HUDEP-2 (cell line): ENCODE data around the gene EPHA2.

Experiments
- DNase-seq, 76 experiments: peaks; one replicate each; lab custom pipeline; 2025; ENCODE audit not compliant: unreplicated experiment in 76 of 76; lab: John Stamatoyannopoulos, UW

EPHA2 gene

DNA sequence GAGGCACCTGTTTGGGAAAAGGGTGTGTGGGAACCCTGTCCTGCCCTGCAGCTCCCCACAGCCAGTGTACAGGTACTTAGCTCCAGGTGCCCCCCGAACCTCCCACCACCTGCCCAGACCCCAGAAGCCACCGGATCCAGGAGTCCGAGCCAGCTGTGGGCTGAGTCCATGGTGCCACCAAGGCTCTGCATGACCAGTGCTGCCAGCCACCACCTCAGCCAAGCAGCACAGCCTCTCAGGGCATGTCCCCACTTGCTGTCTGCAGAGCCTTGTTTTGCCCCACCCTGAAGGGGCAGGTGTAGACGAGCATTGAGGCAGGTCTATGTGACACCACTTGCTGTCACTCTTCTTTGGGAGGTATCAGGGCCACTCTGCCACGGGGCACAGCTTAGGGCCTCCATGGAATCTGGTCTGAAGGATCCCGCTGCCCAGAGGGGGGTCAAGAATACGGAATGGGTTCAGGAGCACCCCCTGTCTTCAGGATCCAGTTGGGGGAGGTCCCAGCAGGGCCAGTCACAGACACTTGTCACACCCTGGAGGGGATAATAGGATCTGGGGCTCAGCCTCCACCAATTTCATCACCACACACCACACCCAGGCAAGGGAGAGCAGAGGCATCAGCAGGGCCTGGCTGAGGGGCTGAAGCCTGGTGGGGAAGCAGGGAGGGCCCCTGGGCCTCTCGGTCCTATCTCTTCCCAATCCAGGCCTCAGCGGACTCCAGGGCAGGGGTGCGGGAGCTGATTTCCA, 28.9 kb upstream of the EPHA2 start:
- DNase-seq = no peak

DNA sequence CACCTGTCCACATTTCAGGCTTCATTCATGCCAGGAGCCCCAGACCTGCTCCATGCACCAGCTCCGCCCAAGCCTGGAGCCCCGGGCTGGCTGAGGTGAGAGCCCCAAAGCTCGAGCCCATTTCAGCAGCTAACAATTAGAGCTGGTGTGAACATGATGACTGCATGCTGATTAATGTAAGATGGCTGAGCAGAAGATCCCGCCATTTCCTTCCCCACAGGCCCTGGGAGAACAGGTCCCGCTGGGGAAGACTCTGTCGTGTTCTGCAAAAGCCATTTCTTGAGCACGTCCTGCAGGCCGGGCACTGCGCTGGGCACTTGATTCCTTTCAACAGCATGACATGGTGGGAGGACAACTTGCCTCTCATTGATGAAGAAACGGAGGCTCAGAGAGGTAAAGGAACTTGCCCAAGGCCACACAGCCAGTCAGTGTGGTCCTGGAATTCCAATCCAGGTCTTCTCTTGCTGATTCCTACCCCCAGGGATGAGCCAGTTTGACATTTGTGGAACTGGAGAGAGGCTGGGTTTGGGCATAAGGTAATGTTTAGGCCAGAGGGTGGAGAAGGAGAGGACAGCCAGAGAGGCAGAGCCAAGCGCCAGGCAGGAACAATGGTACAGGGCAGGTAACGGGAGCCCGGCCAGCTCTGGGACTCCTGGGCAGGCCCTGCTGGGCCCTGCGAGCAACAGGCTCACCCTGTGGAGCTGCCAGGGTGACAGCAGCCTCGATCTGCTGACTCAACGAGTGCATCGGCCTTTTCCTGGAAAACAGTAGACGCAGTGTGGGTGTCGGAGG, 28.1 kb upstream of the EPHA2 start:
- DNase-seq = no peak

GRCh38 chr1:16183179-16183578, 27.3 kb upstream of the EPHA2 start:
- no peak for DNase-seq

GRCh38 chr1:16181887-16182719, 26.2 kb upstream of the EPHA2 start:
- no peak for DNase-seq

DNA sequence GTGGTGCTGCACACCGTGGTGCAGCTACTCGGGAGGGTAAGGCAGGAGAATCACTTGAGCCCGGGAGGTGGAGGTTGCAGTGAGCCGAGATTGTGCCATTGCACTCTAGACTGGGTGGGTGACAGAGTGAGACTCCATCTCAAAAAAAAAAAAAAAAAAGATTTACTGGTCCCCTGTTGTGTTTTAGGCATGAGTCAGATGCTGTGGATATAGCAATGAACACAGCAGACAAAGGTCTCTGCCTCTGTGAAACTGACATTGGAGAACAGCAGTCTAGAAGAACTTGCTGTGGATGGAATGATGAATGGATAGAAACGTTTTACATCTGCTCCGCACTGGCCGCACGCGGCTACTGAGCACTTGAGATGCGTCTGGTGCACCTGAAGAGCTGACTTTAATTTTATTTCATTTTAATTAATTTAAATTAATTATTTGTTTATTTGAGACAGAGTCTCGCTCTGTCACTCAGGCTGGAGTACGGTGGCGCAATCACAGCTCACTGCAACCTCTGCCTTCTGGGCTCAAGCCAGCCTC, 24.5 kb upstream of the EPHA2 start:
- DNase-seq = no peak

GRCh38 chr1:16178596-16179497, 23.0 kb upstream of the EPHA2 start:
- no peak for DNase-seq

DNA sequence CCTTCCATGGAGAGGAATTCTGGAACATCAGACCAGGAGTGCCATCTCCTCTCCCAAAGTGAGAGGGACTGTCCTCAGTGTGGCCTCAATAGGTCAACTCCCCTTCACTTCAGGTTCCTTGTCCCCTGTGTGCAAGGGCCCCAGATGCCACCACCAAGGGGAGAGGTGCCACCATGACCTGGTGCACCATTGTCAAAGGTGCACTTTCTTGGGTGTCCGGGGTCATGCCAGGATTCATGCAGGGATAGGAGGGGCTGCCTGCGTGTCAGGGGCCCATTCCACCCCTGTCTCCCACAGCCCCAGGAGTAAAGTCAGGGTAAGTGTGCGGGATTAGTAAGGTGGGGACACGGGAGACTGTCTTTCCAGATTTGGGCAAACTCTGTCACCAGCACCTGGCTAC, 21.4 kb upstream of the EPHA2 start:
- DNase-seq = no peak

- DNase-seq = no peak
Measured at GRCh38 chr1:16176653-16177052, 20.8 kb upstream of the EPHA2 start.

DNA sequence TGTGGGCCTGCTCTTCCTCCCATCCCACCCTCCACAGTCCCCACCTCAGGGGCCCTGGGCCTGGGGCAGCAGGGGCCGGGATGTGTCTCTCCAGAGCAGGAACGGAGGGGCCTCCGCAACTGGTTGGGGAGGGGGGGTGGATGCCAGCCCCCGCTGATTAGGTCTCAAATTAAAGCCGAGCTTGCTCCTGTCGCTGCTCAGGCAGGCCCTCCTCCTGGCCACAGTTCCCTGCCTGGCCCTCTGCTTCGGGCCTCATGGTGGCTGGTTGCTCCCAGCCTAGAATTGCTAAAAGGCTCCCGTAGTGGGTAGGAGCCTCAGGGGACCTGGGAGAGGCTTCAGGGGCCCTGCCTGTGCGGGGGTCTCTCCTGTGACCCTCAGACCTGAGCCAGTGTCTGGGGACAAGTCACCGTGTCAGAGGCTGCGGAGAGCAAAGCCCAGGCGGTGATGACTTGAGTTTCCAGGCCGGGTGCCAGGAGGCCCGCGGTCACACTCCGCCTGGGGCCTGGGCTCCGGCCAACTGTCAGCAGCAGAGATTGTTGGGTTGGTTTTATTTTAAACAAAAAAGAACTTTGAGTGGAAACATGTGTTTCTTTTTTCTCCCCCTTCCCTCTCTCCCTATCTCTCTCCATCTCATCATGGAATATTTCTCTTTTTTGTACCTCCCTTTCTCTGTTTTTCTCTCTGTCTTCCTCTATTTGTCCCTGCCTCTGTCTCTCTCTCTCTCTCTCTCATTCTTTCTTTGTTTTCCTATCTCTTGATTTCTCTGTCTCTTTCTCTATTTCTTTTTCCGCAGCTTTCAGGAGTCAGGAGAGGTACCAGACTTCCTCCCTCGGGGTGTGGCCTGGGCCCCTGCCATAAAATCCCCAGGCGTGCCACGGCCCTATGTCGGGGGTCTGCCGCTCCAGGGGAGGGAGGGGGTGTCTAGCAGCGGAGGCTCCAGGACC, 20.0 kb upstream of the EPHA2 start:
- peak in 59 of 76 experiments; percentile 8 to 80 (median 53) for DNase-seq

GRCh38 chr1:16174886-16175598, 19.2 kb upstream of the EPHA2 start:
- DNase-seq = no peak

DNA sequence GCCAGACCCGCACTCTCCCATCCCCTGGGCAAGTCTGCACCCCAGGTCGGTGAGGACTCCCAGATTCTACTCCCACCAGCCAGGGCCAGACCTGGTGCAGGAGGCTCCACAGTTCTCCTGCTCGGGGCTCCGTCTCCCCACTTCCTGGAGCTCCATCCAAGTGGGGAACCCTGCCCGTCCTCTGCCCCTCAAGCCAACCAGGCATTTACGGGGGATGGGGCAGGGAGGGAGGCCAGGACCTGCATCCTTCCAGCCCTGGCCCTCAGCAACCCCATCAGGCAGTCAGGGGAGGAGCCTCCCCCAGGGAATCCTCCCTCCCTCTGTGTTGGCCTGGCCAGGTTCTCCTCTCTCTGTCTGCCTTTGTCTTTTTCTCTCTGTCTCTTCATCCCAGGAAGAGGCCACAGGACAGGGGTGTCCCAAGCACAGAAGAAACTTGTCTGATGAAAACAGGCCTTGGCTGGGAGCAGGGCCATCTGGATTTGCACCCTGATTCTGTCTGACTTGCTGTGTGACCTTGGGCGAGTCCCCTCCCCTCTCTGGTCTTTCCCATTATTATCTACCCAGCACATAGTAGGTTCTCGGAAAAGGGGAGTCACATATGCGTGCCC, 18.5 kb upstream of the EPHA2 start:
- DNase-seq = no peak

GRCh38 chr1:16173447-16174260, 17.8 kb upstream of the EPHA2 start:
- peak in 3 of 76 experiments; percentile 8 to 57 (median 26) for DNase-seq

- DNase-seq = peak in 54 of 76 experiments; percentile 5 to 74 (median 31)
Measured at GRCh38 chr1:16172964-16173446, 17.1 kb upstream of the EPHA2 start.

DNA sequence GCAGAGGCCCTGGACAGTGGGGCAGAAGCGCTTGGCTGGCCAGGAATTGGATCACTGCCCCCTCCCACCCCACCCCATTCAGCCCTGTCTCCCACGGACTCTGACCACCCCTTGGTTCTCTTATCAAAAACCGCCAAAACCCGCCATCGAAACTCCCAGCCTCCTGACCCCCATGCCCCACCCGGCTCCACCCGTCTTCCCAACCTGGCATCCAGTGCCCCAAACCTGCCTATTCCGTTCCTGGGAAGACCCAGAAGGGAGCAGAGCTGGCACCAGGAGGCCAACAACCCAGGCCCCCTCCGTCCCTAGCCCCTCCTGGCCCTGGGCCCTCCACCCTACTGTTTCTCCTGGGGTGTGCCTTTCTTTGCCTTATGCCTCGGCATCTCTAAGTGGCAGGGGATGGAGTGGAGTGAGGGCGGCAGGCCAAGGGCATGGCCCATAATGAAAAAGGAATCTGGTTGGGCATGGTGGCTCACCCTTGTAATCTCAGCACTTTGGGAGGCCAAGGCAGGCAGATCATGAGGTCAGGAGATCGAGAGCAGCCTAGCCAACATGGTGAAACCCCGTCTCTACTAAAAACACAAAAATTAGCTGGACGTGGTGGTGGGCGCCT, 16.5 kb upstream of the EPHA2 start:
- no peak for DNase-seq

GRCh38 chr1:16171314-16172151, 15.7 kb upstream of the EPHA2 start:
- no peak for DNase-seq
